Fibroblast of peridontal ligament (primary cell): ENCODE data around the gene ABCA1.
A peak's percentile ranks its signal among the peaks of the same experiment; 100 is the strongest.

ENCODE experiments used
- DNase-seq: peaks from one replicate; pipeline ENCODE4 v3.0.0-alpha.2; 2010; ENCODE audit errors: extremely low read depth

Gene ABCA1

GRCh38 chr9:104765138-104765537, 162.8 kb downstream of the ABCA1 start:
- peak; percentile 18 for DNase-seq

- no peak for DNase-seq
Observed at GRCh38 chr9:104758974-104759373, 169.0 kb downstream of the ABCA1 start.

- DNase-seq = no peak
Observed at GRCh38 chr9:104750185-104750767, 177.7 kb downstream of the ABCA1 start.

- DNase-seq = peak; percentile 62
Observed at GRCh38 chr9:104748359-104749031, 179.5 kb downstream of the ABCA1 start.

GRCh38 chr9:104747565-104748358, 180.2 kb downstream of the ABCA1 start, which contains the start of gene NIPSNAP3A:
TSS of gene NIPSNAP3A (plus strand) at chr9:104747683. CDS start at chr9:104747793, 110 bp downstream.
- DNase-seq = peak; percentile 61

- no peak for DNase-seq
Observed at GRCh38 chr9:104747245-104747564, 180.8 kb downstream of the ABCA1 start.

- no peak for DNase-seq
Observed at GRCh38 chr9:104746798-104747197, 181.2 kb downstream of the ABCA1 start.

GRCh38 chr9:104746285-104746684, 181.7 kb downstream of the ABCA1 start:
- no peak for DNase-seq

GRCh38 chr9:104745852-104746251, 182.1 kb downstream of the ABCA1 start:
- DNase-seq = no peak

GRCh38 chr9:104743376-104743985, 184.5 kb downstream of the ABCA1 start:
- peak; percentile 82 for DNase-seq

- DNase-seq = peak; percentile 40
Observed at GRCh38 chr9:104740621-104741020, 187.3 kb downstream of the ABCA1 start.

GRCh38 chr9:104738452-104738851, 189.5 kb downstream of the ABCA1 start:
- DNase-seq = no peak
